DMS 273 (cell line): ENCODE results near the gene ARAP1.
A peak's percentile ranks its signal among the peaks of the same experiment; 100 is the strongest.

Source experiments
- DNase-seq: peaks from one replicate; lab custom pipeline; 2025; ENCODE audit not compliant: unreplicated experiment; lab: John Stamatoyannopoulos, UW

The ARAP1 gene

GRCh38 chr11:72780296-72781062 lies 28.3 kb upstream of the ARAP1 start:
- no peak for DNase-seq

GRCh38 chr11:72779495-72780128 lies 27.4 kb upstream of the ARAP1 start:
- DNase-seq = peak; percentile 25

- DNase-seq = peak; percentile 65
These were observed 26.6 kb upstream of the ARAP1 start for GRCh38 chr11:72778535-72779494.

GRCh38 chr11:72777755-72778278 lies 25.6 kb upstream of the ARAP1 start:
- DNase-seq = no peak

- no peak for DNase-seq
These were observed 24.9 kb upstream of the ARAP1 start for GRCh38 chr11:72776844-72777754.

- DNase-seq = no peak
These were observed 24.1 kb upstream of the ARAP1 start for GRCh38 chr11:72776117-72776843.

GRCh38 chr11:72775288-72776110 lies 23.3 kb upstream of the ARAP1 start:
- DNase-seq = no peak

GRCh38 chr11:72774499-72774898 lies 22.3 kb upstream of the ARAP1 start:
- peak; percentile 61 for DNase-seq

GRCh38 chr11:72773696-72774095 lies 21.5 kb upstream of the ARAP1 start:
- no peak for DNase-seq

GRCh38 chr11:72773291-72773690 lies 21.1 kb upstream of the ARAP1 start:
- DNase-seq = peak; percentile 23

- DNase-seq = no peak
These were observed 19.9 kb upstream of the ARAP1 start for GRCh38 chr11:72772059-72772458.

GRCh38 chr11:72771507-72771906 lies 19.3 kb upstream of the ARAP1 start:
- no peak for DNase-seq

GRCh38 chr11:72770799-72771198 lies 18.6 kb upstream of the ARAP1 start:
- no peak for DNase-seq

- no peak for DNase-seq
These were observed 17.5 kb upstream of the ARAP1 start for GRCh38 chr11:72769680-72770079.

GRCh38 chr11:72768581-72768980 lies 16.4 kb upstream of the ARAP1 start:
- DNase-seq = no peak

- no peak for DNase-seq
These were observed 15.2 kb upstream of the ARAP1 start for GRCh38 chr11:72767203-72768062.

GRCh38 chr11:72766152-72766902 lies 14.1 kb upstream of the ARAP1 start:
- DNase-seq = no peak
